ELR (cell line): Measurements from ENCODE around the gene GAS2L1.

ENCODE experiments used
- DNase-seq: peaks from one replicate; pipeline ENCODE4 v3.0.0-alpha.2; 2015; ENCODE audit warnings: low read depth

Gene GAS2L1

DNA sequence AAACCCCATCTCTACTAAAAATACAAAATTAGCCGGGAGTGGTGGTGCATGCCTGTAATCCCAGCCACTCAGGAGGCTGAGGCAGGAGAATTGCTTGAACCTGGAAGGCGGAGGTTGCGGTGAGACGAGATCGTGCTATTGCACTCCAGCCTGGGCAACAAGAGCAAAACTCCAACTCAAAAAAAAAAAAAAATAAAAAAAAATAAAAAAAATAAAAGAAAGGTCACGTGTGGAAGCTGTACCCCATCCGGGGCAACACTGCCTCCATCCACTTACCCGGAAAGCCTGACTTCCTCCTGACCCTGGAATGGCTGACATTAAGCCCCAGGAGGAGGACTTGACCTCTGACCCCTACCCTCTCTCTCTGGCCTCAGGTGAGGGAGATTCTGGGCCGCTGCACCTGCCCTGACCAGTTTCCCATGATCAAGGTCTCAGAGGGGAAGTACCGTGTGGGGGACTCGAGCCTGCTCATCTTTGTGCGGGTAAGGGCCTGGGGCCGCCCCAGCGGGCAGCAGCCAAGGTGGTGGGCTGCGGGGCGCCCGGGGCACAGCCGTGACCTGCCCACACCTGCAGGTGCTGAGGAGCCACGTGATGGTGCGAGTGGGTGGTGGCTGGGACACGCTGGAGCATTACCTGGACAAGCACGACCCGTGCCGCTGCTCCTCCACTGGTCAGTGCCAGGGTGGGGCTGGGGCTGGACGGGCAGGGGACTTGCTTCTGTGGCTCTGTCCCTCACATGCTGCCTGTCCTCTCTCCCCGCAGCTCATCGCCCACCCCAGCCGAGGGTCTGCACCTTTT, 3.8 kb downstream of the GAS2L1 start:
- no peak for DNase-seq

- DNase-seq, result peak; percentile 98
Observed at GRCh38 chr22:29310863-29311339, 4.5 kb downstream of the GAS2L1 start.

DNA sequence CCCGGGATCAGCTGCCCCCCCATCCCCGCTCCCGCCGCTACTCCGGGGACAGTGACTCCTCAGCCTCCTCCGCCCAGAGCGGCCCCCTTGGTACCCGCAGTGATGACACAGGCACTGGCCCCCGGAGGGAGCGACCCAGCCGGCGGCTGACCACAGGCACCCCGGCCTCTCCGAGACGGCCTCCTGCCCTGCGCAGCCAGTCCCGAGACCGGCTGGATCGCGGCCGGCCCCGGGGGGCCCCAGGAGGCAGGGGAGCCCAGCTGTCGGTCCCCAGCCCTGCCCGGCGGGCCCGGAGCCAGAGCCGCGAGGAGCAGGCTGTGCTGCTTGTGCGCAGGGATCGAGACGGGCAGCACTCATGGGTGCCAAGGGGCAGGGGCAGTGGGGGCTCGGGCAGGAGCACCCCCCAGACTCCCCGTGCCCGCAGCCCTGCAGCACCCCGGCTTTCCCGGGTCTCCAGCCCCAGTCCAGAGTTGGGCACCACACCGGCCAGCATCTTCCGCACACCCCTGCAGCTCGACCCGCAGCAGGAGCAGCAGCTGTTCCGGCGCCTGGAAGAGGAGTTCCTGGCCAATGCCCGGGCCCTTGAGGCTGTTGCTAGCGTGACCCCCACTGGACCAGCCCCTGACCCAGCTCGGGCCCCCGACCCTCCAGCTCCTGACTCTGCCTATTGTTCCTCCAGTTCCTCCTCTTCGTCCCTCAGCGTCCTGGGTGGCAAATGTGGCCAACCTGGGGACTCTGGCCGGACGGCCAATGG, 5.2 kb downstream of the GAS2L1 start:
- DNase-seq, result no peak

DNA sequence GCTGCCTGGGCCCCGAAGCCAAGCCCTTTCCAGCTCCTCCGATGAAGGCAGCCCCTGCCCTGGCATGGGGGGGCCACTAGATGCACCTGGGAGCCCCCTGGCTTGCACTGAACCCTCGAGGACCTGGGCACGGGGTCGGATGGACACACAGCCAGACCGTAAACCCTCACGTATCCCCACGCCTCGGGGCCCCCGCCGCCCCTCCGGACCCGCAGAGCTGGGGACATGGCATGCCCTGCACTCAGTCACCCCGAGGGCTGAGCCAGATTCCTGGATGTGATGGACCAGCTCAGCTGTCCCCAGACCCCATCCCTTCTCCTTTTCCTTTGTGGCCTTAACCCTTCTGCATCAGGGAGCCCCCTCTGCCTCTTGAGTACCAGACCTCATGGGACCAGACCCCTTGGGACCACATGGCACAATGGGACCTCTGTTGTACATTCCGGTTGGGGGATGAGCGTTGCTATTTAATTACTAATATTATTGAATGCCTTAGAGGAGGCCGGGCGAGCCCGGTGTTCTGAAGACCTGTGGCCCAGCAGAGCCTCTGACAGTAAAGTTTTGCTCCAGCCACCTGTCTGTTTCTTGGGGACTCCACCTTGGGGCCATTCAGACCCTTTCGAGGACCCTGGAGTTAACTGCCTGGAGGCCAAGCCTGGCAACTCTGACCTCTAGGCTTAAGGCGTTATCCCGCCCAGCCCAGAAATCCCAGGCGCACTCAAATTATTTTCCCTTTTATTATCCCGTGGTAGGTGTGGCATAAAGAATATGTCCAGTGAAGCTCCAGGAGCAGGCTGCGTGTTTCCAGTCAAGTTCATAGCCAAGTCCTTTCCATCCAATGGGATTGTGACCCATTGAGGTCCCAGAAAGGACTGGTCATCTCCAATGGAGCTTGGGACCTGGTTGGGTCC, 6.0 kb downstream of the GAS2L1 start:
- no peak for DNase-seq

- no peak for DNase-seq
Observed at GRCh38 chr22:29313126-29313575, 6.7 kb downstream of the GAS2L1 start.

- DNase-seq, result no peak
Observed at GRCh38 chr22:29313576-29314466, 7.4 kb downstream of the GAS2L1 start.

DNA sequence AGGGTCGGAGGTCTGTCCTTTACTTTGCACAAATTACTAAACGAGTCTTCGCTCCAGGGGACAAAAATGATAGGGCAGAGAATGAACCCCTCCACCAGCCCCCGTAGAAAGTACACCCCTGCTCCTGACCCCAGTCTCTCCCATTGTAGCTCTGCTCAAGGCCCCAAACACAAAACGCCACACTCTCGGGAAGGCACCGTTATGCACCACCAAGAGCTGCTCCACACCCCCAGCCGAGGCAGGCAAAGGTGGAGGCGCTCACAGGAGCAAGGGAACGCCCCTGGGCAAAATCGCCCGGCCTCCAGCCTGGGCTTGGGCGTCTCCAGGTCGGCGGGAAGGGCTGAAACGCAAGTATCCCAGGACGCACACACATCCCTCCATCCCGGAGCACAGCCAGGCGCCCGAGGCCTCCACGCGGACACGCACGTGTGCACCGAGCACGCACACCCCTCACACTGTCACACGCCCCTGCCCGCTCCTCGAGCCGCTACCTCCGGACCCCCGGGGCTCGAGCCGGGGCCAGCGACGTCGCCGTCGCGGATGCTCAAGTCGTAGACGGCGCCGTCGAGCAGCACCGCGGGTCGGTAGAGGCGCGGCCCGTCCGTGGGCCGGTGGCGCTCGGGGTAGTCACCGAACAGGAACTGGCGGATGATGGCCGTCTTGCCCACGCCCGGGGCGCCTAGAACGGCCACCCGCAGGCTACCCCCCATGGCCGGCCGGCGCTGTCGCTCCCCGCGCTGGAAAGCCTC, 8.3 kb downstream of the GAS2L1 start:
- DNase-seq, result peak; percentile 30

DNA sequence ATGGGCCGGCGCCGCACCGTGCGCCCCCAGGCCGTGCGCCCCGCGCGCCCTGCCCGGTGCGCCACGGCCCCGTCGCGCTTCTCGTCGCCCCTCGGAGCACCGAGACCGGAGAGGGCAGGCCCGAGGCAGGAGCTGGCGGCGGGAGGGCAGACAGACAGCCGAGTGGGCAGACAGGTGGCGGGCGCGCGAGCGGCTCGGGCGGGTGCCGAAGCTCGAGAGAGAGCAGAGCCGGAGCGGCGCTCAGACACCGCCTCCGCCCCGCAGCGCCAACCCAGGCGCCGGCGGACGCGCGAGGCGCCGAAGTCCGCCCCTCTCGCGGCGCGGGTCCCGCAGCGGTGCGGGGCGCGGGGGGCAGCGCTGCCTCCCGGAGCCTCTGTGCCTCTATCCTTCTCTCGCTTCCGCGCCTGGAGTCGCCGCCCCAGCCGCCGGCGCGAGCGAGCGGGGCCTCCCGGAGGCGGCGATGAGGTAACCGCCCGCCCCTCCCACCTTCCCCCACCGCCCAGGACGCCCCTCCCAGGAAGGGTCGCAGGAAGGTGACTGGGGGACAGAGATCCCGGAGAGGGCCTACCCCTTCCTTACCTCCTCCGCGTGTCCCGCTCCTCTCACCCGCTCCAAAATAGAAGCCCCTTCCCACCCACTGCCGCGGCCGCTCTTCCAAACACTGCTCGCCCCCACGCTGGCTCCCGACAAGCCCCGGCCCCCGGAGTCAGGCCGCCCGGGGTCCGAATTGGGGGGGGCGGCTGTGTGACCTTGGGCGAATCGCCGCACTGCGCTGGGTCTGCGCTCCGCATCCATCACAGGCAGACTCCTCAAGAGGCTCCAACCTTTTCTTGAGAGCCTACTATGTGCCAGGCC, 9.1 kb downstream of the GAS2L1 start, which contains the start of gene RASL10A:
Gene RASL10A (minus strand): TSS at position 412 of the 855 bp plus-strand sequence. CDS start 451 bp downstream, outside the sequence.
- DNase-seq, result peak; percentile 30

GRCh38 chr22:29316141-29316828, 9.8 kb downstream of the GAS2L1 start:
- no peak for DNase-seq

- DNase-seq, result no peak
Observed at GRCh38 chr22:29317827-29318454, 11.5 kb downstream of the GAS2L1 start.

DNA sequence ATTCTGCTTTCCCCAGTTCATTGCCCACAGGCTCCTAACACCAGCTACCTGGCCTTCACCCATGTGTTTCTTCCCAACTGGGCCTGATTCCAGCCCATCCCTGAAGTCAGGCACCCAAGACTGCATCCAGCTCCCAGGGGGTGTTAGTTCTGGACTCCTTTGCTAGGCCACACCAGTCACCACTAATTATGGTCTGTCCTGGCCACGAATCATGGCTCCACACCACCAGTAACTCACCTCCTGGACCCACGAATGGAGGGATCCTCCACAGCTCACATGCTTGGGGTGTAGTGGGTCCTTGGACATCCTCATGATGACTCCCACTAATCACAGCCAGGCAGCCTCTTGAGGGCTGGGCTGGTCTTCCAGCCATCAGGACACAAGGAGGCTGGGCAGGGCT, 12.6 kb downstream of the GAS2L1 start:
- DNase-seq, result no peak

GRCh38 chr22:29320546-29320945, 14.1 kb downstream of the GAS2L1 start:
- peak; percentile 46 for DNase-seq

DNA sequence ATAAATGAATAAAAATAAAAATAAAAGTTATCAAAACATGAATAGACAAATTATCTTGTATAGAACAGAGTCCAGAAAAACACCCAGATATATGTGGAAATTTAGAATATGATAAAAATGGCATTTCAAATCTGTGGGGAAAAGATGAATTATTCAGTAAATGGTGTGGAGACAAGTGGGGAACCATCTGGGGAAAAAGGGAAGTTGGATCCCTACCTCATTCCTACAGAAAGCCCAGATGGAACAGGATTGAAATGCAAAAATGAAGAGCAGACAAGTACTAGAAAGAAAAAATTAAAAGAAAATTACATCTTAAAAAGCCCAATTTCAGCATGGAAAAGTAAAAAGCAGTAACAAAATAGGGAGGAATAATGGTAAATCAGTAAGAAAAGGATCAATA, 17.2 kb downstream of the GAS2L1 start:
- DNase-seq, result no peak

GRCh38 chr22:29325356-29325755, 18.9 kb downstream of the GAS2L1 start:
- no peak for DNase-seq

- no peak for DNase-seq
Observed at GRCh38 chr22:29325785-29326315, 19.4 kb downstream of the GAS2L1 start.

DNA sequence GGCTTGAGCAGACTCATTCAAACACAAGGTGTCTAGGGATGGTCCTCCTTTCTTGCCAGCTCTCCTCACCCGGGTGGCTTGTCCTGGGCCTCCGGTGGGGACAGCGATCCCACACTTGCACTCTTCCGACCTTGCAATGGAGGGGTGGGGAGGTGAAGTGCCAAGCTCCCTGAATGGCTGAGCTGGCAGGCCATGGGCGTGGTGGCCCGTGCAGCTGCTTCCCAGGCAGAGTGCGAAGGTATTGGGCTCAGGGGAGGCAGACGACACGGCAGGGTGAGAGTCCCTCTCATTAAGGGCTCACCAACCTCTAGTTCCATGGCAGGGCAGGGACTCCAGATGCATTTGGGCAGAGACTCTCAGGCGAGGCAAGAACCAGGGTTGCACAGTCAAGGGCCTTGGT, 20.0 kb downstream of the GAS2L1 start:
- no peak for DNase-seq

- no peak for DNase-seq
Observed at GRCh38 chr22:29327089-29327764, 20.8 kb downstream of the GAS2L1 start.
